OCI-LY1 (cell line): ENCODE measurements around the gene XIRP1.

Source experiments
- H2AFZ ChIP-seq: fragments of 200-600 bp; sonication (generic), shearing (Covaris generic); 2 replicates; pipeline ENCODE4 v1.6.0; 2014; ENCODE audit warnings: antibody characterized with exemption, mild to moderate bottlenecking, low read length
- H3F3A ChIP-seq: fragments of 200-600 bp; sonication (generic), shearing (Covaris generic); 2 replicates; pipeline ENCODE4 v1.6.0; 2014; ENCODE audit warnings: mild to moderate bottlenecking, antibody characterized with exemption, low read length, moderate library complexity; ENCODE audit not compliant: insufficient read depth
- H3K27ac ChIP-seq: fragments of 200-600 bp; sonication (generic); 2 replicates; pipeline ENCODE4 v1.5.1; 2014; ENCODE audit warnings: low read length, mixed run types, mild to moderate bottlenecking, low read depth; ENCODE audit not compliant: poor library complexity, severe bottlenecking
- H3K27me3 ChIP-seq: fragments of 200-600 bp; sonication (generic); 2 replicates; pipeline ENCODE4 v1.6.0; 2014; ENCODE audit warnings: antibody characterized with exemption, mild to moderate bottlenecking, low read length, moderate library complexity; ENCODE audit not compliant: insufficient read depth
- H3K36me3 ChIP-seq: fragments of 200-600 bp; sonication (generic); 2 replicates; pipeline ENCODE4 v1.6.1; 2014; ENCODE audit warnings: mild to moderate bottlenecking, antibody characterized with exemption, low read length, moderate library complexity, mixed read lengths; ENCODE audit not compliant: insufficient read depth
- H3K4me1 ChIP-seq: fragments of 200-600 bp; sonication (generic); 2 replicates; pipeline ENCODE4 v1.5.1; 2014; ENCODE audit warnings: mild to moderate bottlenecking, low read length, moderate library complexity; ENCODE audit not compliant: insufficient read depth, severe bottlenecking
- H3K4me2 ChIP-seq: fragments of 200-600 bp; sonication (generic), shearing (Covaris generic); 2 replicates; pipeline ENCODE4 v1.6.1; 2014; ENCODE audit warnings: low read length
- H3K4me3 ChIP-seq: fragments of 200-600 bp; sonication (generic); 2 replicates; pipeline ENCODE4 v1.5.1; 2014; ENCODE audit warnings: low read length, low read depth, mild to moderate bottlenecking, mixed read lengths; ENCODE audit not compliant: poor library complexity, severe bottlenecking
- H3K79me2 ChIP-seq: fragments of 200-600 bp; shearing (Covaris generic); 2 replicates; pipeline ENCODE4 v1.6.1; 2016; ENCODE audit warnings: mixed run types, low read length, mixed read lengths; ENCODE audit not compliant: insufficient read depth
- H3K9ac ChIP-seq: fragments of 200-600 bp; sonication (generic), shearing (Covaris generic); 2 replicates; pipeline ENCODE4 v1.6.1; 2014; ENCODE audit warnings: mild to moderate bottlenecking, low read length, mixed read lengths
- H3K9me2 ChIP-seq: fragments of 200-600 bp; sonication (generic), shearing (Covaris generic); 2 replicates; pipeline ENCODE4 v1.6.1; 2014; ENCODE audit warnings: low read depth, mild to moderate bottlenecking, low read length, mixed read lengths
- H3K9me3 ChIP-seq: fragments of 200-600 bp; shearing (Covaris generic); 2 replicates; pipeline ENCODE4 v1.6.1; 2014; ENCODE audit warnings: low read length, mixed read lengths
- H4K20me1 ChIP-seq: fragments of 200-600 bp; sonication (generic), shearing (Covaris generic); 2 replicates; pipeline ENCODE4 v1.6.0; 2016; ENCODE audit warnings: mild to moderate bottlenecking, low read length; ENCODE audit not compliant: insufficient read depth
- CTCF ChIP-seq: fragments of 200-600 bp; sonication (generic), shearing (Covaris generic); IDR thresholded peaks from 2 replicates; pipeline ENCODE4 v1.5.1; 2017; ENCODE audit warnings: mild to moderate bottlenecking, antibody characterized with exemption, low read length, moderate library complexity, mixed read lengths
- EZH2 ChIP-seq: fragments of 200-600 bp; sonication (generic), shearing (Covaris generic); IDR thresholded peaks from 2 replicates; pipeline ENCODE4 v1.8.0; 2017; ENCODE audit warnings: borderline replicate concordance, mixed run types, mild to moderate bottlenecking, antibody characterized with exemption, low read length, moderate library complexity, mixed read lengths

Gene XIRP1

DNA sequence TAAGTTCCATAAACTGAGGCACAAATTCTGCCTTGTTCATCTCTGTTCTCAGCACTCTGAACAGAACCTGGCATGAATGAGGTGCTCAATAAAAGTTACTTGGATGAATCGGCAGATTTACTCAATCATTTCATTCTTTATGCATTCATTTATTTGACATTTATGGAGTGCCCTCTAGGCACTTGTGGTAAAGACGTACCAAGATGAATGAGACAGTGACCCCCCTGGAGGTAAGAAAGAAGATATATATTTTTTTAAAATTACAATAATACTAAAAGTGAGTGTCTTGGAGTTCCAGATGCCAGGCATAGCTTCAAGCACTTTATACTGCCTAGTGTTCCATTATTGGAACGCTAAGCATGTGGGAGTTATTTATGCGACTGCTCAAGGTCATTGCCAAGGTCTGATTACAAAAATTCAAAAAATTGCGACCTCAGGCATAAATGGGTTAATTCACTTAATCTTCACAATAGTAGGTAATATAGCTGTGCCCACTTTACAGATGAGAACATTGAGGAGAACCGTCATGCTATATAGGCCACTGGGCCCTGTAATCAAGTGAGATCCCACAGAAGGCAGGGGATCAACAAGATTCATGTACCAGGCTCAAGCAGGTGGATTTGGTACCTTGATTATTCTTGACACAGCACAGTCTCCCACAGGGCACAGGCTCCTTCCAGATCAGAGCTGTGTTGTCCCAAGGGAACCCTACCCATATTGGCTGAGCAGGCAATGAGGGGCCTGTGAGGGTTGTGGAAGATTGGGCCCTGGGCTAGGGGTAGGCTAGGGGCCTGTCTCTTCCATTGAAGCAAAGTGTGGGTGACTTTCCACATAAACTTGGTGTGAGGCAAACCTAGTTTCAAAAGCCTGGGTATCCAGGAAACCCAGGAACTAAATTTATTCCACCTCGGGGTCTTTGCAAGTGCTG, 10.7 kb downstream of the XIRP1 start:
- peak overlapping the region; percentile 29 for H3K27ac ChIP-seq

DNA sequence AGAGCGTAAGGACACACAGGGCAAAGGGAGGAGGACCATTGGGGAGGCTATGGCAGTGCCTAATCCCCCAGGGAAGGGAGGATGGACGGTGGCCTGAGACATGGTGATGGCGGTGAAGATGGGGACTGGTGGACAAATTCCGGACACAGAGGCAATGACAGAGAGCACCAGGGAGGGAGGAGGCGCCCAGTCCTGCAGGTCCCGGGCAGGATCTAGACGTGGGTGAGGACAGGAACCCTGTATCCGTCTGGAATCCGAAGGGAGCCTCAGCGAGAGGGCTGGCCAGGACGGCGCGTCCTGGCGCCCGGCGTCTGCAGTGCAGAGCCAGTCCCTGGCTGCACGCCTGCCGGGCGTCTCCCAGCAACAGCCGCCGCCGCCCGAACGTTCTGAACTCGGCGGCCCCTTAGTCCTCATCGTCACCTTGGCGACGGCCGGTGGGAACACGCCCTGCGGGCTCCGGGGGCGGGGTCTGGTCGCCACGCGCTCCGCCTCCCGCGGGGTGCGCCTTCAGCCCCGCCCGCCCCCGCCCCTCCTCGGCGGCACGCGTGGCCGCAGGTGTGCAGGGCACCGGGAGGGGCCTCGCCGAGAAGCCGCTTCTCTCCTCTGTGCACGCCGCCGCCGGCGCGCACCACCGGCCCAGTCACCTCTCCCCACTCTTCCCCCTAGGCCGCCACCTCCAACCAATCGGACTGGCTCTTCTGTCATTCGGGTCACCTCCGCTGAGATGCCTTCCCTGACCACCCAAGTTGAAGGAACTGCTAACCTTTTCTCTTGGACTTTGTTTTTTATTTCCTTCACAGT, 11.6 kb downstream of the XIRP1 start:
- Histone ChIP-seq H3K4me3 (peak overlapping the region; percentile 57), H3K79me2 (no peaks in the 10 kb centered on the region), H3K4me2 (peak overlapping the region; percentile 75), H3K9ac (peak overlapping the region; percentile 11; the same call in 1 of the 2 replicates), H3F3A (0 out of 2 replicates have a peak, but pooled peaks cover 5% of the 10 kb centered on the region), H3K9me2 (no peaks in the 10 kb centered on the region), H3K27ac (peak overlapping the region; percentile 29), H4K20me1 (no peaks in the 10 kb centered on the region), H3K36me3 (no peaks in the 10 kb centered on the region), H3K27me3 (no peaks in the 10 kb centered on the region), H2AFZ (no peak overlapping the region), H3K4me1 (peaks cover 25% of the 10 kb centered on the region), H3K9me3 (no peaks in the 10 kb centered on the region)
- no peak for TF ChIP-seq EZH2
- no peak for TF ChIP-seq CTCF

More for the DNA sequence above, 10.7 kb downstream of the XIRP1 start:
- TF ChIP-seq CTCF (peak; percentile 24; the same call in 1 of the 2 replicates), EZH2 (no peak)
- H3K9me3 ChIP-seq = no peaks in the 10 kb centered on the region
- H3K79me2 ChIP-seq = no peaks in the 10 kb centered on the region
- H3K4me1 ChIP-seq = peaks cover 25% of the 10 kb centered on the region
- no peak overlapping the region; the same call in 1 of the 2 replicates for H3K9ac ChIP-seq
- no peaks in the 10 kb centered on the region for H4K20me1 ChIP-seq
- H3F3A ChIP-seq = 0 out of 2 replicates have a peak, but pooled peaks cover 5% of the 10 kb centered on the region
- no peak overlapping the region for H2AFZ ChIP-seq
- H3K9me2 ChIP-seq = no peaks in the 10 kb centered on the region
- peak overlapping the region; percentile 75 for H3K4me2 ChIP-seq
- no peaks in the 10 kb centered on the region for H3K36me3 ChIP-seq
- no peaks in the 10 kb centered on the region for H3K27me3 ChIP-seq
- H3K4me3 ChIP-seq = peak overlapping the region; percentile 57

- Histone ChIP-seq H3K4me3 (peak overlapping the region; percentile 57), H2AFZ (no peak overlapping the region), H4K20me1 (no peaks in the 10 kb centered on the region), H3K4me2 (peak overlapping the region; percentile 75), H3F3A (0 out of 2 replicates have a peak, but pooled peaks cover 5% of the 10 kb centered on the region), H3K36me3 (no peaks in the 10 kb centered on the region), H3K9ac (peak overlapping the region; percentile 11; the same call in 1 of the 2 replicates), H3K27ac (no peak overlapping the region), H3K9me2 (no peaks in the 10 kb centered on the region), H3K9me3 (no peaks in the 10 kb centered on the region), H3K79me2 (no peaks in the 10 kb centered on the region), H3K27me3 (no peaks in the 10 kb centered on the region), H3K4me1 (peaks cover 25% of the 10 kb centered on the region)
- no peak for TF ChIP-seq CTCF
- TF ChIP-seq EZH2 = no peak
Observed at GRCh38 chr3:39180183-39180545, 12.2 kb downstream of the XIRP1 start.
